PC-9 (cell line): Measurements from ENCODE around the gene OSGIN1. TPM values are rescaled to one million over a fixed set of nuclear protein-coding genes. Genes with fewer than 3 reads are reported as not detected.

ENCODE experiments used
- Bru-seq: library from RNA; stranded (reverse); fragments of 400-500 nt; gene quantifications from one replicate; lab custom pipeline; 2021; lab: Mats Ljungman, UMichigan
- BruChase-seq, 2 experiments: library from RNA; stranded (reverse); fragments of 400-500 nt; gene quantifications; one replicate each; lab custom pipeline; 2021; lab: Mats Ljungman, UMichigan
- BruUV-seq: library from RNA; stranded (reverse); fragments of 400-500 nt; replicated peaks from 2 replicates; lab custom pipeline; 2021; lab: Mats Ljungman, UMichigan
- CTCF ChIA-PET: fragments of 300-600 bp; sonication (Branson Sonifier 250); formaldehyde crosslinking; loops from one replicate; lab custom pipeline; 2022; ENCODE audit warnings: antibody characterized with exemption; lab: Charles Lee
- POLR2A ChIA-PET: fragments of 300-600 bp; sonication (Branson Sonifier 250); formaldehyde crosslinking; loops from one replicate; lab custom pipeline; 2022; ENCODE audit warnings: antibody characterized with exemption; ENCODE audit not compliant: unreplicated experiment; lab: Charles Lee
- DNase-seq, 2 experiments: peaks; one replicate each; pipeline versions ENCODE4 v3.0.0 to v3.0.0-alpha.2; 2015 to 2022; ENCODE audit warnings: mixed read lengths in 1 of 2
- H2AFZ ChIP-seq: fragments of 200-600 bp; sonication (generic); 2 replicates; pipeline ENCODE4 v1.8.1; 2017; ENCODE audit warnings: antibody characterized with exemption
- H3F3A ChIP-seq: fragments of 200-600 bp; sonication (generic); 2 replicates; pipeline ENCODE4 v1.8.1; 2017; ENCODE audit warnings: antibody characterized with exemption, mild to moderate bottlenecking, low read depth; ENCODE audit not compliant: insufficient read depth
- H3K27ac ChIP-seq: fragments of 200-600 bp; sonication (generic); 2 replicates; pipeline ENCODE4 v1.6.1; 2016; ENCODE audit warnings: mixed run types
- H3K27me3 ChIP-seq: fragments of 200-600 bp; sonication (generic); 2 replicates; pipeline ENCODE4 v1.6.1; 2016; ENCODE audit warnings: low read depth, mixed run types; ENCODE audit not compliant: insufficient read depth
- H3K36me3 ChIP-seq: fragments of 200-600 bp; sonication (generic); 2 replicates; pipeline ENCODE4 v1.6.1; 2016; ENCODE audit warnings: low read depth, mixed run types
- H3K4me1 ChIP-seq: fragments of 200-600 bp; sonication (generic); replicated peaks from 2 replicates; pipeline ENCODE4 v1.6.1; 2016; ENCODE audit warnings: mixed run types; ENCODE audit not compliant: insufficient read depth
- H3K4me2 ChIP-seq: fragments of 200-600 bp; sonication (generic); 2 replicates; pipeline ENCODE4 v1.6.1; 2017; ENCODE audit warnings: mixed run types
- H3K4me3 ChIP-seq: fragments of 200-600 bp; sonication (generic); 2 replicates; pipeline ENCODE4 v1.6.1; 2016; ENCODE audit warnings: mixed run types
- H3K79me2 ChIP-seq: fragments of 200-600 bp; sonication (generic); 2 replicates; pipeline ENCODE4 v1.6.1; 2017; ENCODE audit warnings: low read depth, mixed run types
- H3K9me2 ChIP-seq: fragments of 200-600 bp; sonication (generic); 2 replicates; pipeline ENCODE4 v1.8.1; 2017; ENCODE audit warnings: mild to moderate bottlenecking; ENCODE audit not compliant: insufficient read depth
- H3K9me3 ChIP-seq: fragments of 200-600 bp; sonication (generic); 2 replicates; pipeline ENCODE4 v1.8.1; 2016; ENCODE audit warnings: low read depth; ENCODE audit not compliant: insufficient read depth
- H4K20me1 ChIP-seq: fragments of 200-600 bp; sonication (generic); 2 replicates; pipeline ENCODE4 v1.8.1; 2017; ENCODE audit not compliant: insufficient read depth
- CTCF ChIP-seq: fragments of 200-600 bp; sonication (generic); conservative IDR thresholded peaks from 2 replicates; pipeline ENCODE4 v1.6.1; 2017; ENCODE audit warnings: mixed run types, antibody characterized with exemption, mild to moderate bottlenecking, moderate library complexity
- EZH2 ChIP-seq: fragments of 200-600 bp; sonication (generic); IDR thresholded peaks from 2 replicates; pipeline ENCODE4 v1.8.0; 2017; ENCODE audit warnings: antibody characterized with exemption, low read depth
- intact Hi-C: fragments of 100-400 bp; cut with micrococcal nuclease; formaldehyde crosslinking; loops from one replicate; pipeline ENCODE4 v1.10.0; 2022; ENCODE audit not compliant: unreplicated experiment
- long read RNA-seq: library from polyadenylated mRNA; stranded (forward); transcript quantifications from one replicate; pipeline ENCODE4 v2.0.0, GENCODE V29; 2022
- total RNA-seq: library from RNA; stranded (reverse); gene quantifications from 2 replicates; pipeline ENCODE4 v1.2.3, GENCODE V29; 2021

Gene OSGIN1
- total RNA-seq (41.3 and 44.8 TPM in 2 replicates), Bru-seq, nascent RNA (percentile 87 among the genes with signal in this experiment), BruChase-seq, experiment 1, labeled RNA remaining after a 2-hour chase (percentile 73 among the genes with signal in this experiment), BruChase-seq, experiment 2, labeled RNA remaining after a 6-hour chase (percentile 68 among the genes with signal in this experiment)
- long read RNA-seq, transcript OSGIN1-203 (6 exons, 1,940 nt): major isoform, 40 of 50 reads
- long read RNA-seq, partial matches to known transcripts: 7 of 50 reads
- long read RNA-seq, other reads (novel, unspliced or antisense): 3 of 50 reads

DNA sequence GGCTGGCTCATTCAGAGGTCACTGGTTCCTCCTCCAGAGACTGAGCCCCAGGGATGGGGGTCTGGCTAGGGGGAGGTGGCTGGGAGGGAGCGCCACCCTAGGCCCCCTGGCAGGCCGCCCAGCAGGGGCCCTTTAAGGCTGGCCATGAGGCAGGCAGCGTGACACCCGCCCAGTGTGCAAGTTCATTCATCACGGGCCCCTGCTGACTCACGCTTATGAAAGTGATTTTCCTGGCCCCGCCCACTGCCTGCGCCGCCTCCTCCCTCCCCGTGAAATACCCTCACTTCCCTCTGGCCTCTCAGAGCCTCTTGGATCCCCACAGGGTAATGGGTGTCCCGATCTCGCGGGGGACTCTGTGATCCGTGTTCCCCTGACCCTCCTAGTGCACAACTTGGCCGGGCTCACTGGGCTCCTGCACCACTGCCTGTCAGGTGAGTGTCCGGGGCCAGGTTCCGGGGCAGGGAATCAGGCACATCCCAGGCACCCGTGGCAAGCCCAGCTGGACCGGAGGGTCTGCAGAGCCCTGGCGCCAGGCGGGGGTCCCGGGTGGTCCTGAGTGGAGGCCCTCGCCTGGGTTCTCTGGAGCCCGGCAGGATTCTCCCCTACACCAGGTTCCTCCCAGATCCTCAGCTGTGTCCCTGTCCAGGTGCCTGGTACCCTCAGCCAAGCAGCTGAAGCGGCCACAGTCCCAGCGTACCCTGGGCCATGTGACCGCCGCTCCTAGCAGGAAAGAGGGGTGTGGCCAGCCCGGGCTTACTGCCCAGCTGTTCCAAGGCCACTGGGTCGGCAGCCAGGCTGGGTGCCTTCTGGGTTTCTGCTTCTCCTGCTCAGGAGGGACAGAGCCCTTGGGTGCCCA, at the start of gene OSGIN1:
Gene OSGIN1, plus strand, starts transcription at position 301 of the 856 bp plus-strand sequence. CDS start 4,432 bp downstream, outside the sequence.
- peak; percentile 82 to 93 for DNase-seq
- Histone ChIP-seq H3K9me3 (no peaks in the 10 kb centered on the region), H3K4me2 (peak within 1 kb of the TSS; percentile 94), H3K79me2 (peaks cover 30% of the 10 kb centered on the region), H3K4me1 (peaks cover 22% of the 10 kb centered on the region), H3F3A (peaks cover 12% of the 10 kb centered on the region; the same call in 1 of the 2 replicates), H4K20me1 (peaks cover 34% of the 10 kb centered on the region), H3K9me2 (no peaks in the 10 kb centered on the region), H2AFZ (peak within 1 kb of the TSS; percentile 69; the same call in 1 of the 2 replicates), H3K27me3 (no peaks in the 10 kb centered on the region), H3K36me3 (no peaks in the 10 kb centered on the region), H3K4me3 (peak within 1 kb of the TSS; percentile 87), H3K27ac (peak within 1 kb of the TSS; percentile 91)
- intact Hi-C loops: loop anchor here (1.0 to 10.0 kb wide), 6 partner anchors 27 to 664 kb away; partner anchors contain the start of genes COTL1 and MEAK7
- POLR2A ChIA-PET: no interaction called here
- TF ChIP-seq CTCF: no peak
- no peak for TF ChIP-seq EZH2
- BruUV-seq: no TSS peak
- CTCF ChIA-PET: interaction anchor here (0.5 to 2.0 kb wide), 5 partner anchors 26 to 143 kb away, joined by 3 to 13 read pairs (median 5); no protein-coding TSS in a partner anchor

GRCh38 chr16:83903751-83904150, 49.3 kb upstream of the OSGIN1 start:
- intact Hi-C loops: no loop called here
- H3K4me2 ChIP-seq: no peak overlapping the region
- H3K4me3 ChIP-seq: no peak overlapping the region
- BruUV-seq: no TSS peak
- no peaks in the 10 kb centered on the region for H3K79me2 ChIP-seq
- no peaks in the 10 kb centered on the region for H3K9me3 ChIP-seq
- no peak overlapping the region for H3K27ac ChIP-seq
- H4K20me1 ChIP-seq: peaks cover 15% of the 10 kb centered on the region
- peaks cover 12% of the 10 kb centered on the region for H3K4me1 ChIP-seq
- H3F3A ChIP-seq: no peaks in the 10 kb centered on the region
- ChIA-PET POLR2A (no interaction called here), CTCF (no interaction called here)
- H3K36me3 ChIP-seq: 0 out of 2 replicates have a peak, but pooled peaks cover 4% of the 10 kb centered on the region
- H3K9me2 ChIP-seq: no peaks in the 10 kb centered on the region
- H2AFZ ChIP-seq: no peak overlapping the region
- H3K27me3 ChIP-seq: no peaks in the 10 kb centered on the region
- DNase-seq: no peak
- TF ChIP-seq CTCF (no peak), EZH2 (no peak)

DNA sequence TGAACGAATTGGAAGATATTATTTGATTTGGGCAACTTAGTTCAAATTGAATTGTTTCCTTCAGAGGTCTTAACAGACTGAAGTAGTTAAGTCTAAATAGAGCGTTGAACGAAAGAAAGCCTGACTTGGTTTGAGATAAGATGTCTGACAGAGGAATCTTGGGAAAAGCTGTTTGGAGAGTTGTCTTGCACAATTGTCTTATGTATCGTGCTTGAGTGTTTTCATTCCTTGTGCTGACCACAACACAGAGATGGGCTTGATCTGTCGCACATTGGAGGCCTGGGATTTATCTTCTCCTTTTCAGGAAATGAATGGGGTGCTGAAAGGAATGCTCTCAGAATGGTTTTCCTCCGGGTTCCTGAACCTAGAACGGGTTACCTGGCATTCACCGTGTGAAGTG, 46.4 kb upstream of the OSGIN1 start:
- Histone ChIP-seq H3K36me3 (0 out of 2 replicates have a peak, but pooled peaks cover 4% of the 10 kb centered on the region), H3K9me2 (no peaks in the 10 kb centered on the region), H3K9me3 (no peaks in the 10 kb centered on the region), H4K20me1 (peaks cover 6% of the 10 kb centered on the region), H3K4me1 (no peaks in the 10 kb centered on the region), H2AFZ (no peak overlapping the region), H3K27me3 (no peaks in the 10 kb centered on the region), H3F3A (no peaks in the 10 kb centered on the region), H3K4me3 (no peak overlapping the region), H3K27ac (no peak overlapping the region), H3K79me2 (no peaks in the 10 kb centered on the region), H3K4me2 (no peak overlapping the region)
- intact Hi-C loops: no loop called here
- no peak for TF ChIP-seq CTCF
- no peak for TF ChIP-seq EZH2
- BruUV-seq: no TSS peak
- POLR2A ChIA-PET: no interaction called here
- CTCF ChIA-PET: no interaction called here
- DNase-seq: no peak
